HG03432 (cell line): ENCODE results near the gene COL5A1.
"Not testable (repeated sequence)": the region's sequence is repeated elsewhere in the genome, so short reads cannot be mapped to it uniquely, and the experiment has no call there.

Experiments used
- ATAC-seq: cut with Tn5 transposase; IDR thresholded peaks from one replicate; pipeline ENCODE4 v1.9.1; 2021; ENCODE audit warnings: mild to moderate bottlenecking, moderate library complexity; ENCODE audit not compliant: unreplicated experiment

Gene COL5A1

GRCh38 chr9:134690301-134690751 is 48.7 kb downstream of the COL5A1 start:
- no peak for ATAC-seq

GRCh38 chr9:134690946-134691694 is 49.5 kb downstream of the COL5A1 start:
- ATAC-seq, result no peak

- no peak for ATAC-seq
Observed at GRCh38 chr9:134691695-134692572, 50.3 kb downstream of the COL5A1 start.

GRCh38 chr9:134692573-134692860 is 50.9 kb downstream of the COL5A1 start:
- no peak for ATAC-seq

GRCh38 chr9:134693011-134693410 is 51.4 kb downstream of the COL5A1 start:
- ATAC-seq, result no peak

- no peak for ATAC-seq
Observed at GRCh38 chr9:134693641-134694367, 52.2 kb downstream of the COL5A1 start.

- no peak for ATAC-seq
Observed at GRCh38 chr9:134694368-134694665, 52.7 kb downstream of the COL5A1 start.

- no peak for ATAC-seq
Observed at GRCh38 chr9:134694714-134695113, 53.1 kb downstream of the COL5A1 start.

- no peak for ATAC-seq
Observed at GRCh38 chr9:134695144-134695543, 53.5 kb downstream of the COL5A1 start.

- ATAC-seq, result no peak
Observed at GRCh38 chr9:134696433-134696832, 54.8 kb downstream of the COL5A1 start.

- no peak for ATAC-seq
Observed at GRCh38 chr9:134698111-134698510, 56.5 kb downstream of the COL5A1 start.

GRCh38 chr9:134698587-134699342 is 57.2 kb downstream of the COL5A1 start:
- no peak for ATAC-seq

- ATAC-seq, result no peak
Observed at GRCh38 chr9:134699343-134699740, 57.7 kb downstream of the COL5A1 start.

- ATAC-seq, result no peak
Observed at GRCh38 chr9:134700636-134701350, 59.2 kb downstream of the COL5A1 start.

GRCh38 chr9:134701581-134702259 is 60.1 kb downstream of the COL5A1 start:
- no peak for ATAC-seq

GRCh38 chr9:134702291-134702690 is 60.7 kb downstream of the COL5A1 start:
- no peak for ATAC-seq

GRCh38 chr9:134703730-134704114 is 62.1 kb downstream of the COL5A1 start:
- ATAC-seq, result not testable (repeated sequence)

GRCh38 chr9:134704498-134704897 is 62.9 kb downstream of the COL5A1 start:
- no peak for ATAC-seq

GRCh38 chr9:134705786-134706185 is 64.2 kb downstream of the COL5A1 start:
- ATAC-seq, result no peak

- ATAC-seq, result no peak
Observed at GRCh38 chr9:134706522-134706921, 64.9 kb downstream of the COL5A1 start.
